Vagina (tissue), 2 donors: ENCODE data around the gene BTF3. TPM values are rescaled to one million over a fixed set of nuclear protein-coding genes. Genes with fewer than 3 reads are reported as not detected.
A peak's percentile ranks its signal among the peaks of the same experiment; 100 is the strongest.

Experiments
- DNase-seq, 2 donors: peaks; one replicate each; pipeline ENCODE4 v3.0.0-alpha.2; 2017; ENCODE audit errors: extremely low spot score in 2 of 2
- H3K27ac ChIP-seq: fragments of 200-600 bp; sonication (generic); one replicate; pipeline ENCODE4 v1.5.1; 2019
- H3K27me3 ChIP-seq: fragments of 200-600 bp; sonication (generic); one replicate; pipeline ENCODE4 v1.5.1; 2019
- H3K36me3 ChIP-seq, 2 donors: fragments of 200-600 bp; sonication (generic); one replicate each; pipeline ENCODE4 v1.5.1; 2017 to 2019
- H3K4me1 ChIP-seq: fragments of 200-600 bp; sonication (generic); one replicate; pipeline ENCODE4 v1.5.1; 2019
- H3K4me3 ChIP-seq, 2 donors: fragments of 200-600 bp; sonication (generic); 1 replicate in 1 of 2; 2 replicates in 1 of 2; pipeline ENCODE4 v1.5.1; 2016 to 2019
- H3K9me3 ChIP-seq: fragments of 200-600 bp; sonication (generic); one replicate; pipeline ENCODE4 v1.5.1; 2019
- POLR2A ChIP-seq, 2 donors: fragments of 450-650 bp; IDR thresholded peaks; one replicate each; pipeline ENCODE4 v1.6.1; 2017; ENCODE audit warnings: antibody characterized with exemption in 2 of 2, mild to moderate bottlenecking in 2 of 2, moderate library complexity in 2 of 2
- POLR2AphosphoS5 ChIP-seq, 2 donors: sonication (generic); formaldehyde crosslinking; IDR thresholded peaks; one replicate each; pipeline ENCODE4 v1.9.0; 2017; ENCODE audit warnings: antibody characterized with exemption in 2 of 2, mild to moderate bottlenecking in 2 of 2, low read depth in 1 of 2; ENCODE audit not compliant: insufficient read depth in 1 of 2
- intact Hi-C: fragments of 100-400 bp; cut with DNase I; formaldehyde crosslinking; loops from one replicate; pipeline ENCODE4 v1.15.1; 2023
- total RNA-seq: library from RNA; depleted of rRNA; stranded (reverse); fragments of >200 nt; gene quantifications from one replicate; pipeline ENCODE4 v1.2.3, GENCODE V29; 2016
- TF ChIP-seq, protein P1 (sequence below), 3 experiments: fragments of 450-650 bp in 2 of 3; fragments of 200-600 bp in 1 of 3; sonication (generic) in 1 of 3; IDR thresholded peaks; one replicate each; pipeline ENCODE4 v1.5.1; 2017 to 2019; ENCODE audit warnings: antibody characterized with exemption in 3 of 3, mild to moderate bottlenecking in 2 of 3, moderate library complexity in 2 of 3

BTF3 gene
- total RNA-seq, 1 donor from 2014 or later, result 537 TPM

- intact Hi-C loops, result no loop called here
- Histone ChIP-seq H3K9me3 (no peaks in the 10 kb centered on the region), H3K4me1 (no peaks in the 10 kb centered on the region), H3K27ac (no peak overlapping the region), H3K36me3 (no peaks in the 10 kb centered on the region), H3K27me3 (no peaks in the 10 kb centered on the region), H3K4me3 (no peak overlapping the region)
- no peak for DNase-seq
- TF ChIP-seq POLR2A (IDR thresholded peaks at IDR 0.05) (no peak), POLR2AphosphoS5 (IDR thresholded peaks at IDR 0.05; ENCODE audit: insufficient read depth in 1 of 2, low read depth in 1 of 2) (no peak)
- TF ChIP-seq, protein P1, sequence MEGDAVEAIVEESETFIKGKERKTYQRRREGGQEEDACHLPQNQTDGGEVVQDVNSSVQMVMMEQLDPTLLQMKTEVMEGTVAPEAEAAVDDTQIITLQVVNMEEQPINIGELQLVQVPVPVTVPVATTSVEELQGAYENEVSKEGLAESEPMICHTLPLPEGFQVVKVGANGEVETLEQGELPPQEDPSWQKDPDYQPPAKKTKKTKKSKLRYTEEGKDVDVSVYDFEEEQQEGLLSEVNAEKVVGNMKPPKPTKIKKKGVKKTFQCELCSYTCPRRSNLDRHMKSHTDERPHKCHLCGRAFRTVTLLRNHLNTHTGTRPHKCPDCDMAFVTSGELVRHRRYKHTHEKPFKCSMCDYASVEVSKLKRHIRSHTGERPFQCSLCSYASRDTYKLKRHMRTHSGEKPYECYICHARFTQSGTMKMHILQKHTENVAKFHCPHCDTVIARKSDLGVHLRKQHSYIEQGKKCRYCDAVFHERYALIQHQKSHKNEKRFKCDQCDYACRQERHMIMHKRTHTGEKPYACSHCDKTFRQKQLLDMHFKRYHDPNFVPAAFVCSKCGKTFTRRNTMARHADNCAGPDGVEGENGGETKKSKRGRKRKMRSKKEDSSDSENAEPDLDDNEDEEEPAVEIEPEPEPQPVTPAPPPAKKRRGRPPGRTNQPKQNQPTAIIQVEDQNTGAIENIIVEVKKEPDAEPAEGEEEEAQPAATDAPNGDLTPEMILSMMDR (IDR thresholded peaks at IDR 0.05), result no peak
Measured at GRCh38 chr5:73534971-73535370, 36.7 kb downstream of the BTF3 start.

- Histone ChIP-seq H3K36me3 (no peaks in the 10 kb centered on the region), H3K27me3 (no peaks in the 10 kb centered on the region), H3K4me1 (peaks cover 4% of the 10 kb centered on the region), H3K27ac (no peak overlapping the region), H3K9me3 (no peaks in the 10 kb centered on the region), H3K4me3 (no peak overlapping the region)
- TF ChIP-seq POLR2AphosphoS5 (IDR thresholded peaks at IDR 0.05; ENCODE audit: insufficient read depth in 1 of 2, low read depth in 1 of 2) (no peak), POLR2A (IDR thresholded peaks at IDR 0.05) (no peak)
- TF ChIP-seq, protein P1 (IDR thresholded peaks at IDR 0.05), result no peak
- intact Hi-C loops, result no loop called here
- DNase-seq, result no peak
Measured at GRCh38 chr5:73539730-73540129, 41.5 kb downstream of the BTF3 start.

GRCh38 chr5:73540192-73540591, 42.0 kb downstream of the BTF3 start:
- no peak for DNase-seq
- H3K36me3 ChIP-seq, result no peaks in the 10 kb centered on the region
- no peak overlapping the region for H3K4me3 ChIP-seq
- peaks cover 4% of the 10 kb centered on the region for H3K4me1 ChIP-seq
- no peak overlapping the region for H3K27ac ChIP-seq
- intact Hi-C loops, result no loop called here
- no peaks in the 10 kb centered on the region for H3K9me3 ChIP-seq
- no peak for TF ChIP-seq POLR2A (IDR thresholded peaks at IDR 0.05)
- peak in 1 of 2 donors; percentile 54 for TF ChIP-seq POLR2AphosphoS5 (IDR thresholded peaks at IDR 0.05; ENCODE audit: insufficient read depth in 1 of 2, low read depth in 1 of 2)
- no peaks in the 10 kb centered on the region for H3K27me3 ChIP-seq

DNA sequence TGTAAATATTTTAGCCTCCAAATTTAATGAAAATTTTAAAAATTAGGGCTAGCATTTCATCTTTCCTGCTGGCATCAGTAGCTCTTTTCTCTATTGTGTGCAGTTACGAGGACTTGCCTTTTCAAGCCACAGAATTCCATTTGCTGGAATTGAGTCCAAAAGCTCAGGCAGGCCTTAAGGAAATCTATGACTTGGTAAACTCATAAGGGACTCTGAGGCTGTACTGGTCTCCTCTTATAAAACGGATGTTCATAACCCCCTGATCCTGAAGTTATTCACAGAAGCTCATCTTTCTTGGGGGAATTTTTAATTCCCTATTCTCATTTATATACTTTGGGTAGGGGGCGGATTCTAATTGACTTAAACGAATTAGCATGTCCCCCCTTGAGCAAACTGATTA, 43.8 kb downstream of the BTF3 start:
- H3K27me3 ChIP-seq, result no peaks in the 10 kb centered on the region
- TF ChIP-seq, protein P1 (IDR thresholded peaks at IDR 0.05), result no peak
- no peak for TF ChIP-seq POLR2A (IDR thresholded peaks at IDR 0.05)
- TF ChIP-seq POLR2AphosphoS5 (IDR thresholded peaks at IDR 0.05; ENCODE audit: insufficient read depth in 1 of 2, low read depth in 1 of 2), result no peak
- no peak for DNase-seq
- peaks cover 4% of the 10 kb centered on the region for H3K4me1 ChIP-seq
- H3K4me3 ChIP-seq, result no peak overlapping the region
- no peaks in the 10 kb centered on the region for H3K36me3 ChIP-seq
- no peak overlapping the region for H3K27ac ChIP-seq
- intact Hi-C loops, result no loop called here
- no peaks in the 10 kb centered on the region for H3K9me3 ChIP-seq

- no peaks in the 10 kb centered on the region for H3K36me3 ChIP-seq
- no peak for DNase-seq
- peaks cover 4% of the 10 kb centered on the region for H3K4me1 ChIP-seq
Measured at GRCh38 chr5:73544429-73545402, 46.5 kb downstream of the BTF3 start.

More at GRCh38 chr5:73544429-73545402, 46.5 kb downstream of the BTF3 start:
- TF ChIP-seq, protein P1 (IDR thresholded peaks at IDR 0.05), result no peak
- peak in 1 of 2 donors; percentile 83 for TF ChIP-seq POLR2AphosphoS5 (IDR thresholded peaks at IDR 0.05; ENCODE audit: insufficient read depth in 1 of 2, low read depth in 1 of 2)
- H3K27ac ChIP-seq, result peak overlapping the region; percentile 23
- no peak overlapping the region for H3K4me3 ChIP-seq
- no peaks in the 10 kb centered on the region for H3K9me3 ChIP-seq
- intact Hi-C loops, result no loop called here
- H3K27me3 ChIP-seq, result no peaks in the 10 kb centered on the region
